ENCODE data around the gene CADM4.
"Not testable (repeated sequence)": the region's sequence is repeated elsewhere in the genome, so short reads cannot be mapped to it uniquely, and the experiment has no call there.

Gene CADM4, protein sequence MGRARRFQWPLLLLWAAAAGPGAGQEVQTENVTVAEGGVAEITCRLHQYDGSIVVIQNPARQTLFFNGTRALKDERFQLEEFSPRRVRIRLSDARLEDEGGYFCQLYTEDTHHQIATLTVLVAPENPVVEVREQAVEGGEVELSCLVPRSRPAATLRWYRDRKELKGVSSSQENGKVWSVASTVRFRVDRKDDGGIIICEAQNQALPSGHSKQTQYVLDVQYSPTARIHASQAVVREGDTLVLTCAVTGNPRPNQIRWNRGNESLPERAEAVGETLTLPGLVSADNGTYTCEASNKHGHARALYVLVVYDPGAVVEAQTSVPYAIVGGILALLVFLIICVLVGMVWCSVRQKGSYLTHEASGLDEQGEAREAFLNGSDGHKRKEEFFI

DNA sequence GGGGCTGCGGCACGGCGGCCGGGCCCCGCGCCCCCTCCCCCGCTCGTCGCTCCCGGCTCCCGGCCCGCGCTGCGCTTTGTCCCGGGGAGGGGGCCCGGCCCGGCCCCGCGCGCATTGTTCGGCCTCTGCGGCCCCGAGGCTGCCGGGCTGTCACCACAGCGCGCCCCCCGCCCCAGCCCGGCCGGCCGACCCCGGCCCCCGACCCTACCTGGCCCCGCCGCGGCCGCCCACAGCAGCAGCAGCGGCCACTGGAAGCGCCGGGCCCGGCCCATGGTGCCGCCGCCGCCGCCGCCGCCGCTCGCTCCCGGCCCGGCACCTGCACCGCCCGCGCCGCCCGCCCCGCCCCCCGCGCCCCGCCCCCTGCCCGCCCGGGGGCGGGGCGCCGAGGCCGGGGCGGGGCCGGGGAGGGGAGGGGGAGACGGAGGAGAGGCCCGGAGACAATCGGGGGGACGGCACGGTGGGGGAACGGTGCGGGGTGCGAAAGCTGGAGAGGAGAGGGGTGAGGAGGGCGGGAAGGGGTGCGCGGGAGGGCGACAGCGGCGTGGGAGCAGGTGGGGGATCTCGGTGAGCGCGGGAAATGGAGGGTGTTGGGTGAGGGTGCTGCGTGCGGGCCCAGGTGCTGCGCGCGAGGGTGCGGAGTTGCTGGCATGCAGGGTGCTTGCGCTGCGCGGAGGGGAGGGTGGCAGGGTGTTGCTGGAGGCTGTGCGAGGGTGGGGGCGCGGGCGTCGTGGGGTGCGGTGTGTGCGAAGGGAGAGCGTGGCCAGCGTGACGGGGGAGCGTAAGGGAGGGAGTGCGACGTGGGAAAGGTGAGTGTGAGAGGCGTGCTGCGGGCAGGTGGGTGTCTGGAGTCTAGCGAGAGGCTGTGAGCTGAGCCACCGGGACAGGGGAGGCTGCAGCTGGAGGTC lies at the start of gene CADM4:
Gene CADM4 (minus strand): TSS at position 332 of the 905 bp plus-strand sequence. CDS start 60 bp downstream, at position 272.
- Mint-ChIP-seq H3K4me1 (peaks cover 20% of the 10 kb centered on the region), H3K36me3 (peaks cover 5% of the 10 kb centered on the region), H3K27ac (peak within 1 kb of the TSS; percentile 76), H3K9me3 (no peaks in the 10 kb centered on the region), H3K27me3 (peaks cover 34% of the 10 kb centered on the region), H3K4me3 (peak within 1 kb of the TSS; percentile 85)
- peak in 1 of 2 donors; percentile 47 for DNase-seq (ENCODE audit: low spot score in 2 of 2)
- peak; percentile 77 for ATAC-seq (ENCODE audit: low read depth)

DNA sequence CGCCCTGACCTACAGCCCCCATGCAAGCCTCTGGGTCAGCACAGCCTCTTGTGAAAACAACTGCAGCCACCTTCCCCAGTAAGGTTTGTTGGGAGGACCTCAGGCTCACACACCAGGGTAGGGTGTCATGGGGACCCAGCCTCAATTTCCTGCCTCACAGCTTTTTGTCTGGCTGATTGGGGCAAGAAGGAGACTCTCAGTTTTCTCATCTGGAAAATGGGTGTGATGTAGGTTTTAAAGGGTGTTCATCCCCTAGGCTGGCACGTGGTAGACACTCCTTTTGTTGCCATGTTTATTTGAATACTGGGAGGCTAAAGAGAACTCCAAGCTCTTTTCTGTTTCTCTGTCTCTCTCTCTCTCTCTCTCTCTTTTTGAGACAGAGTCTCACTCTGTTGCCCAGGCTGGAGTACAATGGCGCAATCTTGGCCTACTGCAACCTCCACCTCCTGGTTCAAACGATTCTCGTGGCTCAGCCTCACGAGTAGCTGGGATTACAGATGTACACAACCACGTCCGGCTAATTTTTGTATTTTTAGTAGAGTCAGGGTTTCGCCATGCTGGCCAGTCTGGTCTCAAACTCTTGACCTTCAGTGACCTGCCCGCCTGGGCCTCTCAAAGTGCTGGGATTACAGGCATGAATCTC lies 48.5 kb upstream of the CADM4 start:
- H3K27ac Mint-ChIP-seq: no peak overlapping the region
- H3K4me1 Mint-ChIP-seq: no peaks in the 10 kb centered on the region
- DNase-seq (ENCODE audit: low spot score in 2 of 2): no peak

DNA sequence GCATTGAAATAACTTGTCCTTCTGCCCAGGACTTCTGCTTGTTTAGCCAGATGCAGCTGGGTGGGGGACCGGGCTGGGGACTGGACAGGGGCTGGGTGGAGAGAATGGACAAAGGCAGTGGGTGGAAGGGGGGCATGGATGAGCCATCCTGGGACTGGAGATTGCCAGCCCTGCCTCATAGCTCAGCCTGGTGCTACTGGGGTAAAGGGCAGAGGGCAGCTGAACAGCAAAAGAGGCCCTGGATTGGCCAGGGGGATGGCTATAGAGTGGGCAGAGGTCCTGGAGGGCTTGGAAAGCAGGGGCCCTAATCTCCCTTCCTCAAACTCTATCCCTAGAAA lies 48.0 kb upstream of the CADM4 start:
- Mint-ChIP-seq H3K27me3 (peaks cover 3% of the 10 kb centered on the region), H3K27ac (no peak overlapping the region), H3K36me3 (peaks cover 2% of the 10 kb centered on the region), H3K4me3 (no peak overlapping the region), H3K4me1 (no peaks in the 10 kb centered on the region), H3K9me3 (peaks cover 4% of the 10 kb centered on the region)
- no peak for DNase-seq (ENCODE audit: low spot score in 2 of 2)
- no peak for ATAC-seq (ENCODE audit: low read depth)

More for the DNA sequence above, 48.5 kb upstream of the CADM4 start:
- peaks cover 4% of the 10 kb centered on the region for H3K9me3 Mint-ChIP-seq
- peaks cover 3% of the 10 kb centered on the region for H3K27me3 Mint-ChIP-seq
- H3K36me3 Mint-ChIP-seq: peaks cover 2% of the 10 kb centered on the region
- H3K4me3 Mint-ChIP-seq: no peak overlapping the region
- ATAC-seq (ENCODE audit: low read depth): no peak

DNA sequence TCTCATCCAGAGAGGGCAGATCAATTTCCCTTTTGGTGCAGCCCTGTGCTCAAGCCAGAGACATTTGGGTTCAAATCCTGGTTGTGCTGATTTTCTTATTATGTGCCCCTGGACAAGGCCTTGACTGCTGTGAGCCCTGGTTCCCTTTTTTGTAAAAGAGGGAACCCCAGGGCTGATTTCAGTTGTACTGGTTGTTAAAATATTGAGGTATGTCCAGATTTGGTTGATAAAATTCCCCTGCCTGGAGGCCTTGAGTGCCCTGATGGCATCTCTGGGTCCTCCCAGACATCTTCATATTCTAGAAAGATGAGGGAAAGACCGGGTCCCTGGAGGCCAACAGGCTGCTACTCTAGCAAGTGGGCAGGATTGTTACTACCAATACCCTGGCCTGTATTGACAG lies 44.7 kb upstream of the CADM4 start:
- Mint-ChIP-seq H3K4me3 (no peak overlapping the region), H3K36me3 (no peaks in the 10 kb centered on the region), H3K27me3 (peaks cover 2% of the 10 kb centered on the region), H3K27ac (peak overlapping the region; percentile 62), H3K9me3 (no peaks in the 10 kb centered on the region), H3K4me1 (no peaks in the 10 kb centered on the region)
- ATAC-seq (ENCODE audit: low read depth) (no peak), DNase-seq (ENCODE audit: low spot score in 2 of 2) (no peak)

DNA sequence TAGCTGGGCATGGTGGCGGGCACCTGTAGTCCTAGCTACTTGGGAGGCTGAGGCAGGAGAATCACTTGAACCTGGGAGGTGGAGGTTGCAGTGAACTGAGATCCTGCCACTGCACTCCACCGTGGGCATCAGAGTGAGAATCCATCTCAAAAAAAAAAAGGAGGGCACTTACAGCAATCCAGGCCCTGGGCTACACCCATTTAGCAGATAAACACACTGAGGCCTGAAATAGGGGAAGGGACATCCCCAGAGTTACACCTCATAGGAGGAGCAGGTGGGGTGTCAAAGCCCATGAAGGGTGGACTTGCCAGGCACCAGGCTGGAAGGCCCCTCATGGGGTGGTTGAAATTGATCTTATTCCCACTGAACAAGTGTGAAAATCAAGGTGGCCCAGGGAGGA lies 44.3 kb upstream of the CADM4 start:
- no peaks in the 10 kb centered on the region for H3K9me3 Mint-ChIP-seq
- H3K36me3 Mint-ChIP-seq: no peaks in the 10 kb centered on the region
- H3K27me3 Mint-ChIP-seq: peaks cover 2% of the 10 kb centered on the region
- H3K4me3 Mint-ChIP-seq: no peak overlapping the region
- peak overlapping the region; percentile 62 for H3K27ac Mint-ChIP-seq
- DNase-seq (ENCODE audit: low spot score in 2 of 2): no peak
- H3K4me1 Mint-ChIP-seq: no peaks in the 10 kb centered on the region
- no peak for ATAC-seq (ENCODE audit: low read depth)

DNA sequence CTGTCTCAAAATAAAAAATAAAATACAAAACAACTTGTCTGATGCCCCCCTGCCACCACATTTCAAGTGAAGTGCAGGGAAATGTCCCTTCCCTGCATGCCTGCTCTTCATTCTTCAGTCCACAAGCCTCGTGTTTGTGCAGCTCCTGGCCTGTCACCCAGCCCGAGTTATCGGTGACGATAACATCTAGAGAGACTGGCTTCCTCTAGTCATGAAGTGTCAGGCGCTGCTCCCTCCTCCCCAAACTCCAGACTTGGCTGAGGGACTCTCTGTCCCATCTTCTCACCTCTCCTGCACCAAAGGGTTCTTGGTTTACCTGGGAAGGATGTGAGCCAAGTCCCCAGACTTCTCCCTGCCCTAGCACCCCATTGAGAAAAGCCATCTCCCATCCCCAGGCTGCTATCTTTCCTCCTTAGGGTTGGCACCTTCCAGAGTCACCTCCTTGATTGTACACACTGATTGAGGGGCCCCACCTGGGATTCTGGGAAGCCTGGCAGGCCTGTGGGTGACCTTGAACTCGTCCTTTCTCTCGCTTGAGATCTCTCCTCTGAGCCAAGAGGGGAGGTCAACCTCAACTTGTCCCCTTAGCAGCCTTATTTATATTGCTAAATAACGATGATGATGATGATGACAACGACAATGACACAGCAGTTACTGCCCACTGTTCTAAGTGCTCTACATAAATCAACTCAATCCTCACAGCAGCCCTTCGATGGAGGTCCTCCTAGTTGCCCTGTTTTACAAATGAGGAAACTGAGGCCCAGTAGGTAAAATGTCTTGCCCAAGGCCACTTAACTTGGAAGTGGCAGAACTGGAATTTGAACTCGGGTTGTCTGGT lies 43.4 kb upstream of the CADM4 start:
- ATAC-seq (ENCODE audit: low read depth) (no peak), DNase-seq (ENCODE audit: low spot score in 2 of 2) (no peak)
- Mint-ChIP-seq H3K9me3 (no peaks in the 10 kb centered on the region), H3K27ac (no peak overlapping the region), H3K4me3 (no peak overlapping the region), H3K4me1 (no peaks in the 10 kb centered on the region), H3K27me3 (peaks cover 2% of the 10 kb centered on the region), H3K36me3 (no peaks in the 10 kb centered on the region)

DNA sequence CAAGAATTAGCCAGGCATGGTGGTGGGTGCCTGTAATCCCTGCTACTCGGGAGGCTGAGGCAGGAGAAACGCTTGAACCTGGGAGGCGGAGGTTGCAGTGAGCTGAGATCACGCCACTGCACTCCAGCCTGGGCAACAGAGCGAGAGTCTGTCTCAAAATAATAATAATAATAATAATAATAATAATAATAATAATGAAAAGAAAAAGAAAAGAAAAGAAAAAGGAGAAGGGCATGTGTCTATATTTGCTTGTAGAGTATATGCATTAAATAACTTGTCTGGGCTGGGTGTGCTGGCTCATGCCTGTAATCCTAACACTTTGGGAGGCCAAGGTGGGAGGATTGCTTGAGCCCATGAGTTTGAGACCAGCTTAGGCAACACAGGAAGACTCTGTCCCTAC lies 42.6 kb upstream of the CADM4 start:
- H3K27me3 Mint-ChIP-seq; H3K4me1 Mint-ChIP-seq; ATAC-seq (ENCODE audit: low read depth); H3K27ac Mint-ChIP-seq; H3K36me3 Mint-ChIP-seq; DNase-seq (ENCODE audit: low spot score in 2 of 2); H3K9me3 Mint-ChIP-seq; H3K4me3 Mint-ChIP-seq: not testable (repeated sequence)

DNA sequence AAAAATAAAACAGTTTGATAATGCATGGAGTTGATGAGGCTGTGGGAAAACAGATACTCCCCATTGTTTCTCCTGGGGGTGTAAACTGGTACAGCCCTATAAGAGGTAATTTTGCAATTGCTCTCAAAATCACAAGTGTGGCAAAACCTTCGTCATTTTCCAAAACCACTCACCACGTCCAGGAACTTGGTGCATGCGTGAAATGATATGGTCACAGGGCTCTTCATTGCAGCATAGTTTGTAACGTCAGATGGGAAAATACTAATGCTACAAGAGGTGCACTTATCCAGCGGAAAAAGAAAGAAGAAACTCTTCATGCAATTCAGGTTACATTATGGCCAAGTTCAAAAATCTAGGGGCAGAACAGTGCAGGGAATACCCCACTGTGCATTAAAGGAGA lies 42.2 kb upstream of the CADM4 start:
- no peak for ATAC-seq (ENCODE audit: low read depth)
- DNase-seq (ENCODE audit: low spot score in 2 of 2): no peak
- no peaks in the 10 kb centered on the region for H3K4me1 Mint-ChIP-seq
- peaks cover 2% of the 10 kb centered on the region for H3K27me3 Mint-ChIP-seq
- no peak overlapping the region for H3K27ac Mint-ChIP-seq
- H3K36me3 Mint-ChIP-seq: no peaks in the 10 kb centered on the region
- H3K4me3 Mint-ChIP-seq: no peak overlapping the region
- no peaks in the 10 kb centered on the region for H3K9me3 Mint-ChIP-seq

DNA sequence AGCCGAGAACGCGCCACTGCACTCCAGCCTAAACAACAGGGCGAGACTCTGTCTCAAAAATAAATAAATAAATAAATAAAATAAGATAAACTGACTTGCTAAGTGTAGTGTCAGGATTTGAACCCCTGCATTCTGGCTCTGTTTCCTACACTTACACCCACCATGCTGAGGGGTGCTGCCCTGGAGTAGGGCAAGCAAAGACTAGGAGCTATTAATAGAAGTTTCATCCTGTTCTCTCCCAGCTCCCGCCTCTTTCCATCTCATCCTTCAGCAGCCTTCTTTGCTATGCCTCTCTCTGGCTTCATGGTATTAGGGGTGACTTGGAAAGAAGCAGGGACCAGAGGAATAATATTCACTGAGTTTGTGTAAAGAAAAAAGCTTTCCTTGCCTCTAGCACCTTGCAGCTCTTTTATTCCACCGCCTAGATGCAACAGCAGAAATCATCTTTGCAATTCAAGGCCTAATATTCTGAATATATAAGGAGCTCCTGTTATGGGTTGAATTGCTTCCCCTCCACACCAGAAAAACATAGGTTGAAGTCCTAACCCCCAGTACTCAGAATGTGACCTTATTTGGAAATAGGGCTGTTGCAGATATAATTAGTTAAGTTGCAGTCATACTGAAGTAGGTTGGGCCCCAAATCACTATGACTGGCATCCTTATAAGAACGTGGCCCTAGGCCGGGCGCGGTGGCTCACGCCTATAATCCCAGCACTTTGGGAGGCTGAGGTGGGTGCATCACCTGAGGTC lies 39.0 kb upstream of the CADM4 start:
- Mint-ChIP-seq H3K9me3 (no peaks in the 10 kb centered on the region), H3K27me3 (peaks cover 7% of the 10 kb centered on the region), H3K36me3 (peaks cover 2% of the 10 kb centered on the region), H3K4me3 (no peak overlapping the region), H3K4me1 (peaks cover 4% of the 10 kb centered on the region), H3K27ac (no peak overlapping the region)
- ATAC-seq (ENCODE audit: low read depth) (no peak), DNase-seq (ENCODE audit: low spot score in 2 of 2) (no peak)

DNA sequence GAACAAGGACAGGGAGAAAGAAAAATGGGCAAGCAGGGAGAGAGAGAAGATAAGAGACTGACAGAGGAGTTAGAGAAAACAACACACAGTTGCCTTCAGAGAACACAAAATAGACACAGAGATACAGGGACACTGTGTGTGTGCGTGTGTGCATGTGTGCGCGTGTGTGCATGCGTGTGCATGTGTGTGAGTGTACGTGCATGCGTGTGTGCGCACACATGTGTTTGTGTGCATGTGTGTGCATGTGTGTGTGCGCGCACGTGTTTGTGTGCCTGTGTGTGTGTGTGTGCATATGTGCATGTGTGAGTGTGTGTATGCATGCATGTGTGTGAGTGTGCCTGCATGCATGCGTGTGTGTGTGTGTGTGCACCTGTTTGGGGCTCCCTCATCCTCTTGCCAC lies 36.3 kb upstream of the CADM4 start:
- Mint-ChIP-seq H3K4me1 (peaks cover 4% of the 10 kb centered on the region), H3K4me3 (no peak overlapping the region), H3K36me3 (peaks cover 2% of the 10 kb centered on the region), H3K27ac (no peak overlapping the region), H3K9me3 (no peaks in the 10 kb centered on the region), H3K27me3 (peaks cover 13% of the 10 kb centered on the region)
- no peak for ATAC-seq (ENCODE audit: low read depth)
- DNase-seq (ENCODE audit: low spot score in 2 of 2): no peak

DNA sequence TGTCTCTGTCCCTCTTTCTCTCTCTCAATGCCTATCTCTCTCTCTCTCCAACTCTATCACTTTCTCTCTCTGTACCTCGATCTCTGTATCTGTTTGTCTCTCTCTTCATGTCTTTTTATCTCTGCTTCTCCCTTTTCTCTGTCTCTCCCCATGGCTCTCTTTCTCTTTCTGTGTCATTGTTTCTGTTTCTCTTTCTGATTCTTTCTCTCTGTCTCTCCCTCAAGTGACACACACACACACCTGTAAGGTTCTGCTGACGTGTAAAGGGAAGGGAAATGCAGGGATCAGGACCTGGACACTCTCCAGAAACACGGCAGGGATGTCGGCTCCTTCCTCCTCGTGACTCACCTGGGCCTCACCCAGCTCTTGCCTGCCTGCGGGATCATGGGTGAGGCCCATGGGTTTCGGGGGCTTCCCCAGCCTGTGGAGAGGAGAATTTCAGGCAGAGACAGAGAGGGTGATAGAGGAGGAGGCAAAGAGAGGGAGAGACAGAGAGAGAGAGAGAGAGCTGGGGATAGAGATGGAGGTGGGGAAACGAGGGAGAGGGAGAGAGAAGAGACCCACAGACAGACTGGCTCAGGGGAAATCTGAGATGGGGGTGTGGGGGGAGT lies 35.7 kb upstream of the CADM4 start:
- Mint-ChIP-seq H3K36me3 (peaks cover 2% of the 10 kb centered on the region), H3K27me3 (peaks cover 13% of the 10 kb centered on the region), H3K4me1 (peaks cover 4% of the 10 kb centered on the region), H3K4me3 (no peak overlapping the region), H3K27ac (no peak overlapping the region), H3K9me3 (no peaks in the 10 kb centered on the region)
- no peak for DNase-seq (ENCODE audit: low spot score in 2 of 2)
- ATAC-seq (ENCODE audit: low read depth): no peak

DNA sequence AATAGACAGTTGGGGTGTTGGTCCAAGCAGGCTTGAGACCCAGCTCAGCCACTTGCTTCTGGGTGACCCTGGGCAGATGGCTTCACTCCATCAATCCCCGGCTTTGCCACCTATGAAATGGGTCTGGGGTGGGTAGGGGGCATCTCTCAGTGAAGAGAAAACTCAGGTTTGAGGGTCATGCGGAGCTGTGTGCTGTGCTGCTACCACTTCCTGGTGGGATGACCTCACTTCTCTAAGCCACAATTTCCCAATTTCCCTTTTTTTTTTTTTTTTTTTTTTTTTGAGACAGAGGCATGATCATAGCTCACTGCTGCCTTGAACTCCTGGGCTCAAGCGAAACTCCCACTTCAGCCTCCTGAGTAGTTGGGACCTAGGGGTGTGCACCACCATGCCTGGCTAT lies 34.9 kb upstream of the CADM4 start:
- no peak for DNase-seq (ENCODE audit: low spot score in 2 of 2)
- no peak for ATAC-seq (ENCODE audit: low read depth)

DNA sequence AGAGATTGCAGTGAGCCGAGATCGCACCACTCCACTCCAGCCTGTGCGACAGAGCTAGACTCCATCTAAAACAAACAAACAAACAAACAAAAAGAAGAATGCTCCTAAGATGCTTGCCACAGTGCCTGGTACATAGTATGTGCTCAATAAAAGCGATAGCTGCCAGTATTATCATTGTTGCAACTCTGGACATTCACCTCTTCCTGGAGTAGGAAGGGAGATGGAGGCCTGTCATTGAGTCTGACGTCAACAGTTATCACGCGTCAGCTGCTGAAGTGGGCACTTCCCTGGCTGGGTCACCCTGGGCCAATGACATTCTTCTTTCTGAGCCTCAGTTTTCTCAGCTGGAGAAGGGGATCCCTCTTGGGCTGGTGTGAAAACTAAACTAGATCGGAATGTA lies 34.5 kb upstream of the CADM4 start:
- no peak for DNase-seq (ENCODE audit: low spot score in 2 of 2)
- H3K36me3 Mint-ChIP-seq: peaks cover 2% of the 10 kb centered on the region
- H3K4me1 Mint-ChIP-seq: peaks cover 7% of the 10 kb centered on the region
- ATAC-seq (ENCODE audit: low read depth): no peak
- no peak overlapping the region for H3K27ac Mint-ChIP-seq
- H3K27me3 Mint-ChIP-seq: peaks cover 15% of the 10 kb centered on the region
- no peaks in the 10 kb centered on the region for H3K9me3 Mint-ChIP-seq
- no peak overlapping the region for H3K4me3 Mint-ChIP-seq

More for the DNA sequence above, 34.9 kb upstream of the CADM4 start:
- H3K4me1 Mint-ChIP-seq: peaks cover 7% of the 10 kb centered on the region
- no peaks in the 10 kb centered on the region for H3K9me3 Mint-ChIP-seq
- no peak overlapping the region for H3K4me3 Mint-ChIP-seq
- H3K27ac Mint-ChIP-seq: no peak overlapping the region
- H3K27me3 Mint-ChIP-seq: peaks cover 15% of the 10 kb centered on the region
- peaks cover 2% of the 10 kb centered on the region for H3K36me3 Mint-ChIP-seq
